ENCODE measurements around the gene DLG2.

DLG2 gene

DNA sequence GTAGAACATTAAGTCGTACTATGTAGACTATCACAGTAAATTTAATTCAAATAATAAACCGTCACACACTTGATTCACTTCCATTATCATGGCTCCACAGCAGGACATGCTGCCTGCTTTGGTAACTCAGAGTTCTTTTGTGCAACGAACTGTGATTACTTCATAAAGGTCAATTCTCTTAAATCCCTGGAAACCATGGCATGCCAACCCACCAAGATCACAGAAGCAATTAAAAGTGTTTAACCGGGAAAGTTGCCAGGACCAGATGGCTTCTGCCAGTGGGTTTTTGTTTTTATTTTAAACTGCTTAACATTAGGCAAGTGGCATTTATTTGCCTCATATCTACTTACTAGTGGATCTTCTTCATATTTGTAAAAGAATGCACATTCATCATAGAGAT lies 1162.1 kb downstream of the DLG2 start:
- no peak for DNase-seq (ENCODE audit: low read depth in 1 of 2, low spot score in 1 of 2)
- Histone ChIP-seq H3K27ac (replicated peaks) (no peak overlapping the region), H3K4me3 (replicated peaks; ENCODE audit: insufficient read depth, low read length) (no peak overlapping the region), H3K27me3 (ENCODE audit: insufficient read depth, poor library complexity, severe bottlenecking) (no peaks in the 10 kb centered on the region)
- TF ChIP-seq, protein P1, sequence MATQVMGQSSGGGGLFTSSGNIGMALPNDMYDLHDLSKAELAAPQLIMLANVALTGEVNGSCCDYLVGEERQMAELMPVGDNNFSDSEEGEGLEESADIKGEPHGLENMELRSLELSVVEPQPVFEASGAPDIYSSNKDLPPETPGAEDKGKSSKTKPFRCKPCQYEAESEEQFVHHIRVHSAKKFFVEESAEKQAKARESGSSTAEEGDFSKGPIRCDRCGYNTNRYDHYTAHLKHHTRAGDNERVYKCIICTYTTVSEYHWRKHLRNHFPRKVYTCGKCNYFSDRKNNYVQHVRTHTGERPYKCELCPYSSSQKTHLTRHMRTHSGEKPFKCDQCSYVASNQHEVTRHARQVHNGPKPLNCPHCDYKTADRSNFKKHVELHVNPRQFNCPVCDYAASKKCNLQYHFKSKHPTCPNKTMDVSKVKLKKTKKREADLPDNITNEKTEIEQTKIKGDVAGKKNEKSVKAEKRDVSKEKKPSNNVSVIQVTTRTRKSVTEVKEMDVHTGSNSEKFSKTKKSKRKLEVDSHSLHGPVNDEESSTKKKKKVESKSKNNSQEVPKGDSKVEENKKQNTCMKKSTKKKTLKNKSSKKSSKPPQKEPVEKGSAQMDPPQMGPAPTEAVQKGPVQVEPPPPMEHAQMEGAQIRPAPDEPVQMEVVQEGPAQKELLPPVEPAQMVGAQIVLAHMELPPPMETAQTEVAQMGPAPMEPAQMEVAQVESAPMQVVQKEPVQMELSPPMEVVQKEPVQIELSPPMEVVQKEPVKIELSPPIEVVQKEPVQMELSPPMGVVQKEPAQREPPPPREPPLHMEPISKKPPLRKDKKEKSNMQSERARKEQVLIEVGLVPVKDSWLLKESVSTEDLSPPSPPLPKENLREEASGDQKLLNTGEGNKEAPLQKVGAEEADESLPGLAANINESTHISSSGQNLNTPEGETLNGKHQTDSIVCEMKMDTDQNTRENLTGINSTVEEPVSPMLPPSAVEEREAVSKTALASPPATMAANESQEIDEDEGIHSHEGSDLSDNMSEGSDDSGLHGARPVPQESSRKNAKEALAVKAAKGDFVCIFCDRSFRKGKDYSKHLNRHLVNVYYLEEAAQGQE (IDR thresholded peaks at IDR 0.05; ENCODE audit: insufficient replicate concordance, low read depth), result no peak
- TF ChIP-seq SPI1 (IDR thresholded peaks at IDR 0.05; ENCODE audit: borderline replicate concordance, low read depth) (no peak), GABPA (IDR thresholded peaks at IDR 0.05; ENCODE audit: low read depth) (no peak), POLR2AphosphoS5 (IDR thresholded peaks at IDR 0.05; ENCODE audit: low read depth) (no peak)
- TF ChIP-seq, protein P2, sequence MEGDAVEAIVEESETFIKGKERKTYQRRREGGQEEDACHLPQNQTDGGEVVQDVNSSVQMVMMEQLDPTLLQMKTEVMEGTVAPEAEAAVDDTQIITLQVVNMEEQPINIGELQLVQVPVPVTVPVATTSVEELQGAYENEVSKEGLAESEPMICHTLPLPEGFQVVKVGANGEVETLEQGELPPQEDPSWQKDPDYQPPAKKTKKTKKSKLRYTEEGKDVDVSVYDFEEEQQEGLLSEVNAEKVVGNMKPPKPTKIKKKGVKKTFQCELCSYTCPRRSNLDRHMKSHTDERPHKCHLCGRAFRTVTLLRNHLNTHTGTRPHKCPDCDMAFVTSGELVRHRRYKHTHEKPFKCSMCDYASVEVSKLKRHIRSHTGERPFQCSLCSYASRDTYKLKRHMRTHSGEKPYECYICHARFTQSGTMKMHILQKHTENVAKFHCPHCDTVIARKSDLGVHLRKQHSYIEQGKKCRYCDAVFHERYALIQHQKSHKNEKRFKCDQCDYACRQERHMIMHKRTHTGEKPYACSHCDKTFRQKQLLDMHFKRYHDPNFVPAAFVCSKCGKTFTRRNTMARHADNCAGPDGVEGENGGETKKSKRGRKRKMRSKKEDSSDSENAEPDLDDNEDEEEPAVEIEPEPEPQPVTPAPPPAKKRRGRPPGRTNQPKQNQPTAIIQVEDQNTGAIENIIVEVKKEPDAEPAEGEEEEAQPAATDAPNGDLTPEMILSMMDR (IDR thresholded peaks at IDR 0.05; ENCODE audit: insufficient read depth, low read length), result no peak

DNA sequence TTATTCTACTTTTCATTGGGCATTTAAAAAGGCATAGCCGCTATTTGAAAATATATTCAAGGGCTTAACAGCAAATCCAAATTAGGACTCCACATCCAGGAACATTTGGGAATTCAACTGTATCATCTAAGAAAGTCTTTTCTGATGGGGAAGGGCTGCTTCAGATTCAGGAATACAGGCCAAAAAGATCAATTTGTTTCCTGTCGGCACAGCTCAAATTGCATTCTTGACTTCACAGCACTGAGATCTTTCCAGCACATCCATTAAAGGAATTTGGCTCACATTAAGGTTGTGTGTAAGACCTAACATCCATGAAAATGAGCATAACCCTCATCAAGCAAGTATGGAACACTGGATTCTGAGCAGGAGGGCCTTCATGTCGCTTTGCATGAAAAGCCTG lies 1171.5 kb downstream of the DLG2 start:
- no peak for DNase-seq (ENCODE audit: low read depth in 1 of 2, low spot score in 1 of 2)
- no peak overlapping the region for H3K27ac ChIP-seq (replicated peaks)
- H3K4me3 ChIP-seq (replicated peaks; ENCODE audit: insufficient read depth, low read length), result no peak overlapping the region
- TF ChIP-seq SPI1 (IDR thresholded peaks at IDR 0.05; ENCODE audit: borderline replicate concordance, low read depth) (no peak), GABPA (IDR thresholded peaks at IDR 0.05; ENCODE audit: low read depth) (no peak), POLR2AphosphoS5 (IDR thresholded peaks at IDR 0.05; ENCODE audit: low read depth) (no peak)
- TF ChIP-seq, protein P2 (IDR thresholded peaks at IDR 0.05; ENCODE audit: insufficient read depth, low read length), result no peak
- TF ChIP-seq, protein P1 (IDR thresholded peaks at IDR 0.05; ENCODE audit: insufficient replicate concordance, low read depth), result no peak
- no peaks in the 10 kb centered on the region for H3K27me3 ChIP-seq (ENCODE audit: insufficient read depth, poor library complexity, severe bottlenecking)

DNA sequence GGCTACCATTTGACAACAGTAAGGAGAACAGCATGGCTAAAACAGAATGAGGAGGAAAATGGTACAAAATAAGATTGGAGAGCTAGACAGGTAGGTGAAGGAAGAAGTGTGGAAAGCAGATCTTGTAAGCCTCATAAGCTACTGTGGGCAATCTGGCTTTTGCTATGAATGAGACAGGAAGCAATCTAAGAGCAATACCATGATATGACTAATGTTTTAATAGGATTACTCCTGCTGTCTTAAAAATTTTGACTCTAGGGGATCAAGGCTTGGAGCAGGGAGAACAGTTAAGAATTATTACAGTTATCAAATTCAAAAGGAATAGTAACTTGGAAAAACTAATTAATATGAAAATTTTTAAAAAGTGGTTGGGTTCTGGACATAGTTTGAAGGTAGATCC lies 1174.9 kb downstream of the DLG2 start:
- TF ChIP-seq, protein P1 (IDR thresholded peaks at IDR 0.05; ENCODE audit: insufficient replicate concordance, low read depth), result no peak
- TF ChIP-seq SPI1 (IDR thresholded peaks at IDR 0.05; ENCODE audit: borderline replicate concordance, low read depth) (no peak), GABPA (IDR thresholded peaks at IDR 0.05; ENCODE audit: low read depth) (no peak), POLR2AphosphoS5 (IDR thresholded peaks at IDR 0.05; ENCODE audit: low read depth) (no peak)
- TF ChIP-seq, protein P2 (IDR thresholded peaks at IDR 0.05; ENCODE audit: insufficient read depth, low read length), result no peak
- H3K4me3 ChIP-seq (replicated peaks; ENCODE audit: insufficient read depth, low read length), result no peak overlapping the region
- no peaks in the 10 kb centered on the region for H3K27me3 ChIP-seq (ENCODE audit: insufficient read depth, poor library complexity, severe bottlenecking)
- DNase-seq (ENCODE audit: low read depth in 1 of 2, low spot score in 1 of 2), result no peak
- no peak overlapping the region for H3K27ac ChIP-seq (replicated peaks)
